Glomerular visceral epithelial cell (primary cell): ENCODE results near the gene ERC1.
"Not testable (repeated sequence)": the region's sequence is repeated elsewhere in the genome, so short reads cannot be mapped to it uniquely, and the experiment has no call there.

Experiments
- DNase-seq: peaks from one replicate; pipeline ENCODE4 v3.0.0-alpha.2; 2016; ENCODE audit errors: extremely low spot score

Gene ERC1

GRCh38 chr12:1073652-1074051 lies 82.6 kb downstream of the ERC1 start:
- no peak for DNase-seq

- no peak for DNase-seq
Observed at GRCh38 chr12:1077036-1077803, 86.2 kb downstream of the ERC1 start.

- no peak for DNase-seq
Observed at GRCh38 chr12:1078002-1078401, 87.0 kb downstream of the ERC1 start.

GRCh38 chr12:1080520-1081223 lies 89.6 kb downstream of the ERC1 start:
- no peak for DNase-seq

- no peak for DNase-seq
Observed at GRCh38 chr12:1083151-1083888, 92.3 kb downstream of the ERC1 start.

GRCh38 chr12:1083889-1084262 lies 92.9 kb downstream of the ERC1 start:
- DNase-seq: peak; percentile 12

- DNase-seq: no peak
Observed at GRCh38 chr12:1091350-1091749, 100.3 kb downstream of the ERC1 start.

GRCh38 chr12:1093166-1093751 lies 102.2 kb downstream of the ERC1 start:
- DNase-seq: peak; percentile 49

GRCh38 chr12:1094714-1095113 lies 103.7 kb downstream of the ERC1 start:
- no peak for DNase-seq

GRCh38 chr12:1099158-1099557 lies 108.1 kb downstream of the ERC1 start:
- no peak for DNase-seq

GRCh38 chr12:1099618-1100017 lies 108.6 kb downstream of the ERC1 start:
- not testable (repeated sequence) for DNase-seq

- DNase-seq: no peak
Observed at GRCh38 chr12:1102115-1102514, 111.1 kb downstream of the ERC1 start.

GRCh38 chr12:1102791-1103450 lies 111.9 kb downstream of the ERC1 start:
- DNase-seq: no peak

- DNase-seq: no peak
Observed at GRCh38 chr12:1103632-1104031, 112.6 kb downstream of the ERC1 start.

GRCh38 chr12:1104088-1104800 lies 113.2 kb downstream of the ERC1 start:
- peak; percentile 26 for DNase-seq

GRCh38 chr12:1107669-1108068 lies 116.6 kb downstream of the ERC1 start:
- DNase-seq: no peak

- no peak for DNase-seq
Observed at GRCh38 chr12:1108276-1108675, 117.3 kb downstream of the ERC1 start.

GRCh38 chr12:1115484-1116231 lies 124.6 kb downstream of the ERC1 start:
- DNase-seq: peak; percentile 24

- no peak for DNase-seq
Observed at GRCh38 chr12:1117371-1117770, 126.3 kb downstream of the ERC1 start.

GRCh38 chr12:1117970-1118563 lies 127.0 kb downstream of the ERC1 start:
- DNase-seq: peak; percentile 74
